ENCODE data around the gene FLOT1. TPM values are rescaled to one million over a fixed set of nuclear protein-coding genes. Genes with fewer than 3 reads are reported as not detected.
"Not testable (repeated sequence)": the region's sequence is repeated elsewhere in the genome, so short reads cannot be mapped to it uniquely, and the experiment has no call there.

The FLOT1 gene
- total RNA-seq, 1 donor from 2014 or later: 100 TPM

- TF ChIP-seq, protein P1, sequence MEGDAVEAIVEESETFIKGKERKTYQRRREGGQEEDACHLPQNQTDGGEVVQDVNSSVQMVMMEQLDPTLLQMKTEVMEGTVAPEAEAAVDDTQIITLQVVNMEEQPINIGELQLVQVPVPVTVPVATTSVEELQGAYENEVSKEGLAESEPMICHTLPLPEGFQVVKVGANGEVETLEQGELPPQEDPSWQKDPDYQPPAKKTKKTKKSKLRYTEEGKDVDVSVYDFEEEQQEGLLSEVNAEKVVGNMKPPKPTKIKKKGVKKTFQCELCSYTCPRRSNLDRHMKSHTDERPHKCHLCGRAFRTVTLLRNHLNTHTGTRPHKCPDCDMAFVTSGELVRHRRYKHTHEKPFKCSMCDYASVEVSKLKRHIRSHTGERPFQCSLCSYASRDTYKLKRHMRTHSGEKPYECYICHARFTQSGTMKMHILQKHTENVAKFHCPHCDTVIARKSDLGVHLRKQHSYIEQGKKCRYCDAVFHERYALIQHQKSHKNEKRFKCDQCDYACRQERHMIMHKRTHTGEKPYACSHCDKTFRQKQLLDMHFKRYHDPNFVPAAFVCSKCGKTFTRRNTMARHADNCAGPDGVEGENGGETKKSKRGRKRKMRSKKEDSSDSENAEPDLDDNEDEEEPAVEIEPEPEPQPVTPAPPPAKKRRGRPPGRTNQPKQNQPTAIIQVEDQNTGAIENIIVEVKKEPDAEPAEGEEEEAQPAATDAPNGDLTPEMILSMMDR (conservative IDR thresholded peaks at IDR 0.05; ENCODE audit: low read depth, low read length): no peak
- DNase-seq (ENCODE audit: low read depth): no peak
- H3K4me3 ChIP-seq (ENCODE audit: low read depth, low read length): peak overlapping the region; percentile 91
These were observed 21.1 kb downstream of the FLOT1 start for GRCh38 chr6:30721198-30722024.

DNA sequence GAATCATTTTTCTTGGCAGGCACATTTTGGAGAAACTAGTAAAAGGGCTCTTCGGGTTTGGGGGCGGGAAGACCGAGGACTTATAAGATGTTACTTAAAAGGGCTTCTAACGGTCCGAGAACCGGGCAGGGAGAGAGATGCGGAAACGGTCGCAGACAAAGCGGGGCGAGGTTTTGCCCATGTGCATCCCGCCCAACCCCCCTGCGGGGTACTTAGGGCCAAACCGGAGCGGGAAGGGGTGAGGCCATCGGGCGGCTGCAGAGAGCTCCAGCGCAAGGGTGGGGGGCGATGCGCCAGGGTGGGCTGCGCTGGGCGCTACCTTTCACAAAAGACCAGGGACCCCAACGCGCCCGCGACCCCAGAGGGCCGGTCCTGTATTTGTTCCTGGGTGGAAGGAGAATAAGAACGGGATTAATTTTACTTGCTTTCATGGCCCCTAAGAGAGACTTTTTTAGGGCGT is 21.7 kb downstream of the FLOT1 start:
- H3K4me3 ChIP-seq (ENCODE audit: low read depth, low read length): peak overlapping the region; percentile 91
- TF ChIP-seq, protein P1 (conservative IDR thresholded peaks at IDR 0.05; ENCODE audit: low read depth, low read length): no peak
- DNase-seq (ENCODE audit: low read depth): no peak

DNA sequence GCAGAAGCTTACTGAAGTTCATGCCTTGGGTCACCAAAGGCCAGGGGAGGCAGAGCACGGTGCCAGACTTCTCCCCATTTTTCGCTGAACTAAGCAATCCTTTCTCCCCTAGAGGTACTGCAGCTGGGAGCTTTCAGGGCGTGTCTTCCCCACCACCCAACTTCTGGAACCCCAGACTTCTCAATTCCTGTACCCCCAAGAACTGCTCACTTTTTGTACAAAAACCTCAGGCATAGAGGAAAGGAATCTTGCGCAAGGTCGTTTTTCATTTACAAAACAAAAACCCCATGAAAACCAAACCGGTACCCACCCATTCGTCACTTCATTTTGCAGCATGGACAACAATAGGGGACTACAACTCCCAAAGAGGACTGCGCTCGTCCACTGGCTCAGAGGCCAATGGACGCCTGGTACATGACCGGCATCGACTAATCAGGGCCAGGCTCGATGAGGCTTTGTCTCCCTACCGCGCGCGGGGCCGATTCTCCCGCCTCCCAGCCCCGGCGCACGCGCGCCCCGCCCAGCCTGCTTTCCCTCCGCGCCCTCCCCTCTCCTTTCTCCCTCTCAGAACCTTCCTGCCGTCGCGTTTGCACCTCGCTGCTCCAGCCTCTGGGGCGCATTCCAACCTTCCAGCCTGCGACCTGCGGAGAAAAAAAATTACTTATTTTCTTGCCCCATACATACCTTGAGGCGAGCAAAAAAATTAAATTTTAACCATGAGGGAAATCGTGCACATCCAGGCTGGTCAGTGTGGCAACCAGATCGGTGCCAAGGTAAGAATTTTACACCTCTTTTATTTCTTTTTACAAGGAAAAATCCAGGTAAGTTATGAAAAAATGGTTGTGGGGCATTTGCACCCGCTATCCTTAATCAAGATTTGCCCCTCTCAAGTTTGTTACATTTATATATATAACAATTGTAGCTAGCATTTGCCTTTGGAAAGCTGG is 22.4 kb downstream of the FLOT1 start, which contains the start of gene TUBB:
Gene TUBB, plus strand, starts transcription at position 562 of the 947 bp plus-strand sequence. Its CDS starts 155 bp downstream, at position 717.
- TF ChIP-seq, protein P1 (conservative IDR thresholded peaks at IDR 0.05; ENCODE audit: low read depth, low read length): peak; percentile 6
- DNase-seq (ENCODE audit: low read depth): peak; percentile 80
- peak within 1 kb of the TSS; percentile 91 for H3K4me3 ChIP-seq (ENCODE audit: low read depth, low read length)

DNA sequence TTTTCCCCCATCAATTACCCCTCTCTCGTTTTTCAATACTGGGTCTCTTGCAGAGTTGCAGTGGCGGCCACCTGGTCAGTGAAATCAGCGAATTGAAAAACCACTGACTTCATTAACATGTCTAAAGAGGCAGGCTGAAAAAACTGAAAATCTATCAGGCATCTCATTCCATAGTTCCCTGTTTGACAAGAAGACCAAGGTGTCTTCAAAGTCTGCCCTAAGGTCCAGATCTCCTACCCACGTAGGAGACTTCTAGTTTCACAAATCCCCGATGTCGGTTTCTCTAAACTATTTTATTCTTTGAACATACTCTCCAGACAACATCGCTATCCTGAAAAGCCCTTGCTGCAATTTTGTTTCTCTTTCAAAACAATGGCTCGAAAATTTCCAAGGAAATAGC is 23.1 kb downstream of the FLOT1 start:
- TF ChIP-seq, protein P1 (conservative IDR thresholded peaks at IDR 0.05; ENCODE audit: low read depth, low read length): no peak
- H3K4me3 ChIP-seq (ENCODE audit: low read depth, low read length): peak overlapping the region; percentile 91
- no peak for DNase-seq (ENCODE audit: low read depth)

- not testable (repeated sequence) for DNase-seq (ENCODE audit: low read depth)
- peak overlapping the region; percentile 51 for H3K4me3 ChIP-seq (ENCODE audit: low read depth, low read length)
These were observed 24.4 kb downstream of the FLOT1 start for GRCh38 chr6:30717845-30718720.

DNA sequence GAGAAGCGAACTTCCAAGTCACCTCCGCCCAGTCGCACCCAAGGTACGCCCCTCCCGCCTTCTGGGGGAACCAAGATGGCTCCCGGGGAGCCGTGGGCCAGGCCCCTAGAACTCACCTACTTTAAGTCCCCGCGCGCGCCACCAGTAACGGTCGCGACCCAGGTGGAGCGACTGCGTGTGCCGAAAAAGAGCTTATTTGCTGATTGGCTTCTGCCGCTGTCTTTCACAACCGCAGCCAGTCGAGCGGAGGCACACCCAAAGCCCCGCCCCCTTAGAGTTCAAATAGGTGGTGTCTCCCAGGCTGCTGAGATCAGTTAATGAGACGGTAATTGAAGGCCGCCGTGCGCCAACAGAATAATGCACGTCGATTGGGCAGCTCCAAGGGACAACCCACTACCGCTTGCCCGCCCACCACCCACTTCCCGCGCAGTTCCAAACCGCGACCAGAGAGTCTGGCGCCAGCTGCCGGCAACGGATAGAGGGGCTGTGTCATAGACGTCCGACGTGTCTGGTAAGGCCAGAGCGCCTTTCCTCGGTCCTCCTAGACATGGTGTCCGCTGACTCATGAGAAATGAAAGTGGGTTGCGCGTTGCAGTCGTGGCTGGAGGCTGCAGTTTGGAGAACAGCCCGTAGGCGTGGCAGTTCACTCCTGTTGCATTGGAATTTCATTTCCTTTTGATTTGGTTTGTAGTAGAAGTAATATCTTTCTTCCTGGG is 25.2 kb downstream of the FLOT1 start, which contains the start of gene MDC1:
Gene MDC1, minus strand, starts transcription at position 153 of the 716 bp plus-strand sequence. CDS start 2,106 bp downstream, outside the sequence.
- H3K4me3 ChIP-seq (ENCODE audit: low read depth, low read length): peak within 1 kb of the TSS; percentile 81
- peak; percentile 96 for DNase-seq (ENCODE audit: low read depth)
- TF ChIP-seq, protein P1 (conservative IDR thresholded peaks at IDR 0.05; ENCODE audit: low read depth, low read length): peak; percentile 40

Data from epithelial cell of proximal tubule (primary cell).